ENCODE data around the gene MRTFA. TPM values are rescaled to one million over a fixed set of nuclear protein-coding genes. Genes with fewer than 3 reads are reported as not detected.

The MRTFA gene
- total RNA-seq, 1 experiment from 2014 or later: 28.0 TPM

- no peak for TF ChIP-seq CTCF (IDR thresholded peaks at IDR 0.05 in 2 of 3, conservative IDR thresholded peaks at IDR 0.05 in 1 of 3; ENCODE audit: borderline replicate concordance in 1 of 3, insufficient read depth in 1 of 3, low read depth in 2 of 3, low read length in 2 of 3)
- TF ChIP-seq TCF7L2 (IDR thresholded peaks at IDR 0.05; ENCODE audit: borderline replicate concordance, extremely low read depth, insufficient read depth, insufficient read length): no peak
- no peak for TF ChIP-seq POLR2A (IDR thresholded peaks at IDR 0.05; ENCODE audit: borderline replicate concordance, extremely low read depth, insufficient read depth, insufficient read length)
- no peak for TF ChIP-seq CBX3 (IDR thresholded peaks at IDR 0.05; ENCODE audit: low read depth)
Observed at GRCh38 chr22:40364431-40364830, 272.1 kb downstream of the MRTFA start (continued).

GRCh38 chr22:40363059-40363458, 273.5 kb downstream of the MRTFA start:
- no peak for DNase-seq (ENCODE audit: low read depth, low spot score)
- ChIA-PET CTCF (no interaction called here), RAD21 (ENCODE audit: low non-redundant PET in 1 of 2, low total read pairs in 2 of 2, uncharacterized antibody in 2 of 2, unreplicated experiment in 2 of 2) (no interaction called here)
- TF ChIP-seq EGR1 (IDR thresholded peaks at IDR 0.05; ENCODE audit: low read depth) (no peak), JUND (IDR thresholded peaks at IDR 0.05) (no peak), ZFX (IDR thresholded peaks at IDR 0.05) (no peak), YY1 (IDR thresholded peaks at IDR 0.05; ENCODE audit: extremely low read depth, insufficient replicate concordance, low read depth, low read length) (no peak), REST (IDR thresholded peaks at IDR 0.05; ENCODE audit: low read depth) (no peak), EZH2 (IDR thresholded peaks at IDR 0.05) (no peak), TCF7L2 (IDR thresholded peaks at IDR 0.05; ENCODE audit: borderline replicate concordance, extremely low read depth, insufficient read depth, insufficient read length) (no peak), CEBPB (IDR thresholded peaks at IDR 0.05; ENCODE audit: low read depth) (no peak), FOSL1 (IDR thresholded peaks at IDR 0.05; ENCODE audit: low read depth) (no peak), CTCF (IDR thresholded peaks at IDR 0.05 in 2 of 3, conservative IDR thresholded peaks at IDR 0.05 in 1 of 3; ENCODE audit: borderline replicate concordance in 1 of 3, insufficient read depth in 1 of 3, low read depth in 2 of 3, low read length in 2 of 3) (no peak), SRF (IDR thresholded peaks at IDR 0.05; ENCODE audit: low read depth) (no peak), MAX (IDR thresholded peaks at IDR 0.05) (no peak)
- TF ChIP-seq, protein P1, sequence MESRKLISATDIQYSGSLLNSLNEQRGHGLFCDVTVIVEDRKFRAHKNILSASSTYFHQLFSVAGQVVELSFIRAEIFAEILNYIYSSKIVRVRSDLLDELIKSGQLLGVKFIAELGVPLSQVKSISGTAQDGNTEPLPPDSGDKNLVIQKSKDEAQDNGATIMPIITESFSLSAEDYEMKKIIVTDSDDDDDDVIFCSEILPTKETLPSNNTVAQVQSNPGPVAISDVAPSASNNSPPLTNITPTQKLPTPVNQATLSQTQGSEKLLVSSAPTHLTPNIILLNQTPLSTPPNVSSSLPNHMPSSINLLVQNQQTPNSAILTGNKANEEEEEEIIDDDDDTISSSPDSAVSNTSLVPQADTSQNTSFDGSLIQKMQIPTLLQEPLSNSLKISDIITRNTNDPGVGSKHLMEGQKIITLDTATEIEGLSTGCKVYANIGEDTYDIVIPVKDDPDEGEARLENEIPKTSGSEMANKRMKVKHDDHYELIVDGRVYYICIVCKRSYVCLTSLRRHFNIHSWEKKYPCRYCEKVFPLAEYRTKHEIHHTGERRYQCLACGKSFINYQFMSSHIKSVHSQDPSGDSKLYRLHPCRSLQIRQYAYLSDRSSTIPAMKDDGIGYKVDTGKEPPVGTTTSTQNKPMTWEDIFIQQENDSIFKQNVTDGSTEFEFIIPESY (IDR thresholded peaks at IDR 0.05; ENCODE audit: extremely low read depth, insufficient replicate concordance, low read length): no peak

More at GRCh38 chr22:40363059-40363458, 273.5 kb downstream of the MRTFA start:
- Histone ChIP-seq H2AFZ (ENCODE audit: low read depth, low read length, poor library complexity, severe bottlenecking) (no peak overlapping the region), H3K27ac (ENCODE audit: low read depth, low read length) (no peak overlapping the region), H4K20me1 (ENCODE audit: insufficient read depth) (no peaks in the 10 kb centered on the region), H3K4me3 (replicated peaks in 1 of 2; ENCODE audit: low read depth in 1 of 2, low read length in 2 of 2) (no peak overlapping the region), H3K79me2 (ENCODE audit: insufficient read depth, low read length) (no peaks in the 10 kb centered on the region; the same call in 1 of the 2 replicates), H3K4me2 (ENCODE audit: low read length) (no peak overlapping the region), H3K9ac (ENCODE audit: low read length) (no peak overlapping the region), H3K9me3 (ENCODE audit: control insufficient read depth in 1 of 2, insufficient read depth in 1 of 2, low read depth in 1 of 2, low read length in 2 of 2) (no peaks in the 10 kb centered on the region), H3K9me2 (ENCODE audit: insufficient read depth) (no peaks in the 10 kb centered on the region), H3K4me1 (ENCODE audit: control insufficient read depth in 1 of 2, insufficient read depth in 2 of 2, low read length in 2 of 2) (no peaks in the 10 kb centered on the region), H3K36me3 (ENCODE audit: control insufficient read depth in 1 of 2, insufficient read depth in 2 of 2, low read length in 2 of 2) (peaks cover 70 to 87% of the 10 kb centered on the region in 2 experiments), H3K27me3 (ENCODE audit: insufficient read depth, low read length) (no peaks in the 10 kb centered on the region)
- no TSS peak for BruUV-seq (replicated peaks)
- intact Hi-C loops (cut with micrococcal nuclease): no loop called here
- ATAC-seq: no peak
- POLR2A ChIA-PET: no interaction called here
